GM12891 (cell line): ENCODE data around the gene TBCD.

ENCODE experiments used
- PAX5 ChIP-seq: IDR thresholded peaks from 2 replicates; pipeline ENCODE4 v1.6.1; 2011; ENCODE audit warnings: low read length, moderate library complexity, mild to moderate bottlenecking; ENCODE audit not compliant: insufficient read depth, severe bottlenecking
- POLR2A ChIP-seq: IDR thresholded peaks from 2 replicates; pipeline ENCODE4 v1.6.1; 2011; ENCODE audit warnings: low read depth, low read length, control low read depth
- POLR2AphosphoS5 ChIP-seq: IDR thresholded peaks from 2 replicates; pipeline ENCODE4 v1.6.1; 2011; ENCODE audit warnings: low read depth, low read length, control low read depth
- POU2F2 ChIP-seq: IDR thresholded peaks from 2 replicates; pipeline ENCODE4 v1.6.1; 2011; ENCODE audit warnings: low read depth, mild to moderate bottlenecking, control low read depth, low read length, moderate library complexity
- SPI1 ChIP-seq: IDR thresholded peaks from 2 replicates; pipeline ENCODE4 v1.6.1; 2011; ENCODE audit warnings: low read depth, low read length, control low read depth
- TAF1 ChIP-seq: IDR thresholded peaks from 2 replicates; pipeline ENCODE4 v1.6.1; 2011; ENCODE audit warnings: low read depth, low read length, control low read depth

DNA sequence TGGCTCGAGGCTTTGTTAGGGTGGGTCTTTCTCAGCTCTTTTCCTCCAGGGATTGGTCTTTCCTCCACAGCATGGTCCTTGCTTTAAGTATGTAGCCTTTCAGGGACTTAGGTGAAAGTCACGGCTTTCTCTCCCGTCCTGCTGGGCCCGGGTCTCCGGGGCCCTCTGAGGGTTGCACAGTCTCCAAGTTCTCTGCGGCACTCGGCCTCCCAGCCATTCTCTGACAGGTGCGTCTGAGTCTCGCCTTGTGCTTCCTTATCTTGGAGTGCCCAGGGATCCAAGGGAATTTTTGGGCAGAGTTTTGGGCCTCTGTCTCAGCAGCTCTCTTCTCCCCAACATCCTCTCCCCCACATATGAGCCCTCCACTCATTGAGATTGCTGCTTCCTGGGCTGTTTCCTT is 51.3 kb downstream of the TBCD start:
- TF ChIP-seq POLR2AphosphoS5 (no peak), TAF1 (no peak), POLR2A (no peak), SPI1 (no peak), POU2F2 (no peak), PAX5 (no peak)
